Measurements from ENCODE around the gene UBXN10.

UBXN10 gene

GRCh38 chr1:20185834-20186782 is at the start of gene UBXN10, which contains the start of gene PLA2G2C:
TSS of gene UBXN10 (plus strand) at chr1:20186096. CDS start at chr1:20190562, 4,466 bp downstream.
TSS of gene PLA2G2C (minus strand) at chr1:20186518. CDS start at chr1:20177363, 9,155 bp downstream.
- peak within 1 kb of the TSS; percentile 80 to 93 for H3K27ac ChIP-seq (ENCODE audit: low read depth in 2 of 2, low read length in 2 of 2)
- peaks cover 0 to 2% of the 10 kb centered on the region in 2 donors for H3K36me3 ChIP-seq (ENCODE audit: control insufficient read depth in 2 of 2, insufficient read depth in 2 of 2, low read length in 2 of 2)
- peak within 1 kb of the TSS; percentile 54 to 79 for H3K9ac ChIP-seq (ENCODE audit: low read depth in 1 of 2, low read length in 2 of 2)
- peaks cover 20 to 47% of the 10 kb centered on the region in 2 donors for H3K4me1 ChIP-seq (ENCODE audit: control insufficient read depth in 2 of 2, insufficient read depth in 2 of 2, low read length in 2 of 2)
- H3K27me3 ChIP-seq (ENCODE audit: control insufficient read depth in 2 of 2, insufficient read depth in 2 of 2, low read length in 2 of 2): no peaks in the 10 kb centered on the region
- peak within 1 kb of the TSS; percentile 59 to 68 for H3K4me3 ChIP-seq (ENCODE audit: low read length in 2 of 2)
- H3K9me3 ChIP-seq (ENCODE audit: control insufficient read depth in 2 of 2, low read length in 2 of 2): no peaks in the 10 kb centered on the region

GRCh38 chr1:20136249-20136648 is 49.6 kb upstream of the UBXN10 start:
- no peaks in the 10 kb centered on the region for H3K9me3 ChIP-seq (ENCODE audit: control insufficient read depth in 2 of 2, low read length in 2 of 2)
- no peak overlapping the region for H3K4me3 ChIP-seq (ENCODE audit: low read length in 2 of 2)
- no peaks in the 10 kb centered on the region for H3K36me3 ChIP-seq (ENCODE audit: control insufficient read depth in 2 of 2, insufficient read depth in 2 of 2, low read length in 2 of 2)
- no peak overlapping the region for H3K9ac ChIP-seq (ENCODE audit: low read depth in 1 of 2, low read length in 2 of 2)
- H3K27ac ChIP-seq (ENCODE audit: low read depth in 2 of 2, low read length in 2 of 2): no peak overlapping the region
- H3K4me1 ChIP-seq (ENCODE audit: control insufficient read depth in 2 of 2, insufficient read depth in 2 of 2, low read length in 2 of 2): no peaks in the 10 kb centered on the region
- H3K27me3 ChIP-seq (ENCODE audit: control insufficient read depth in 2 of 2, insufficient read depth in 2 of 2, low read length in 2 of 2): no peaks in the 10 kb centered on the region

GRCh38 chr1:20137055-20137454 is 48.8 kb upstream of the UBXN10 start:
- no peaks in the 10 kb centered on the region for H3K9me3 ChIP-seq (ENCODE audit: control insufficient read depth in 2 of 2, low read length in 2 of 2)
- H3K27ac ChIP-seq (ENCODE audit: low read depth in 2 of 2, low read length in 2 of 2): no peak overlapping the region
- H3K9ac ChIP-seq (ENCODE audit: low read depth in 1 of 2, low read length in 2 of 2): no peak overlapping the region
- no peaks in the 10 kb centered on the region for H3K4me1 ChIP-seq (ENCODE audit: control insufficient read depth in 2 of 2, insufficient read depth in 2 of 2, low read length in 2 of 2)
- no peak overlapping the region for H3K4me3 ChIP-seq (ENCODE audit: low read length in 2 of 2)
- H3K27me3 ChIP-seq (ENCODE audit: control insufficient read depth in 2 of 2, insufficient read depth in 2 of 2, low read length in 2 of 2): no peaks in the 10 kb centered on the region
- H3K36me3 ChIP-seq (ENCODE audit: control insufficient read depth in 2 of 2, insufficient read depth in 2 of 2, low read length in 2 of 2): no peaks in the 10 kb centered on the region

- H3K9ac ChIP-seq (ENCODE audit: low read depth in 1 of 2, low read length in 2 of 2): no peak overlapping the region
- H3K4me3 ChIP-seq (ENCODE audit: low read length in 2 of 2): no peak overlapping the region
- H3K27me3 ChIP-seq (ENCODE audit: control insufficient read depth in 2 of 2, insufficient read depth in 2 of 2, low read length in 2 of 2): no peaks in the 10 kb centered on the region
- no peak overlapping the region for H3K27ac ChIP-seq (ENCODE audit: low read depth in 2 of 2, low read length in 2 of 2)
- no peaks in the 10 kb centered on the region for H3K9me3 ChIP-seq (ENCODE audit: control insufficient read depth in 2 of 2, low read length in 2 of 2)
- H3K36me3 ChIP-seq (ENCODE audit: control insufficient read depth in 2 of 2, insufficient read depth in 2 of 2, low read length in 2 of 2): no peaks in the 10 kb centered on the region
- H3K4me1 ChIP-seq (ENCODE audit: control insufficient read depth in 2 of 2, insufficient read depth in 2 of 2, low read length in 2 of 2): no peaks in the 10 kb centered on the region
These were observed 48.3 kb upstream of the UBXN10 start for GRCh38 chr1:20137604-20138003.

GRCh38 chr1:20138346-20138745 is 47.5 kb upstream of the UBXN10 start:
- Histone ChIP-seq H3K27ac (ENCODE audit: low read depth in 2 of 2, low read length in 2 of 2) (no peak overlapping the region), H3K9me3 (ENCODE audit: control insufficient read depth in 2 of 2, low read length in 2 of 2) (no peaks in the 10 kb centered on the region), H3K4me3 (ENCODE audit: low read length in 2 of 2) (no peak overlapping the region), H3K27me3 (ENCODE audit: control insufficient read depth in 2 of 2, insufficient read depth in 2 of 2, low read length in 2 of 2) (no peaks in the 10 kb centered on the region), H3K36me3 (ENCODE audit: control insufficient read depth in 2 of 2, insufficient read depth in 2 of 2, low read length in 2 of 2) (no peaks in the 10 kb centered on the region), H3K4me1 (ENCODE audit: control insufficient read depth in 2 of 2, insufficient read depth in 2 of 2, low read length in 2 of 2) (no peaks in the 10 kb centered on the region), H3K9ac (ENCODE audit: low read depth in 1 of 2, low read length in 2 of 2) (no peak overlapping the region)

GRCh38 chr1:20138961-20139550 is 46.8 kb upstream of the UBXN10 start, which contains the start of gene PLA2G2F:
TSS of gene PLA2G2F (plus strand) at chr1:20139323. CDS start at chr1:20139428, 105 bp downstream.
- H3K9me3 ChIP-seq (ENCODE audit: control insufficient read depth in 2 of 2, low read length in 2 of 2): no peaks in the 10 kb centered on the region
- no peaks in the 10 kb centered on the region for H3K27me3 ChIP-seq (ENCODE audit: control insufficient read depth in 2 of 2, insufficient read depth in 2 of 2, low read length in 2 of 2)
- H3K4me3 ChIP-seq (ENCODE audit: low read length in 2 of 2): no peak within 1 kb of the TSS
- no peaks in the 10 kb centered on the region for H3K4me1 ChIP-seq (ENCODE audit: control insufficient read depth in 2 of 2, insufficient read depth in 2 of 2, low read length in 2 of 2)
- no peak within 1 kb of the TSS for H3K9ac ChIP-seq (ENCODE audit: low read depth in 1 of 2, low read length in 2 of 2)
- H3K27ac ChIP-seq (ENCODE audit: low read depth in 2 of 2, low read length in 2 of 2): no peak within 1 kb of the TSS
- H3K36me3 ChIP-seq (ENCODE audit: control insufficient read depth in 2 of 2, insufficient read depth in 2 of 2, low read length in 2 of 2): no peaks in the 10 kb centered on the region

GRCh38 chr1:20139776-20140612 is 45.9 kb upstream of the UBXN10 start:
- Histone ChIP-seq H3K36me3 (ENCODE audit: control insufficient read depth in 2 of 2, insufficient read depth in 2 of 2, low read length in 2 of 2) (no peaks in the 10 kb centered on the region), H3K27me3 (ENCODE audit: control insufficient read depth in 2 of 2, insufficient read depth in 2 of 2, low read length in 2 of 2) (no peaks in the 10 kb centered on the region), H3K4me1 (ENCODE audit: control insufficient read depth in 2 of 2, insufficient read depth in 2 of 2, low read length in 2 of 2) (no peaks in the 10 kb centered on the region), H3K4me3 (ENCODE audit: low read length in 2 of 2) (no peak overlapping the region), H3K27ac (ENCODE audit: low read depth in 2 of 2, low read length in 2 of 2) (no peak overlapping the region), H3K9me3 (ENCODE audit: control insufficient read depth in 2 of 2, low read length in 2 of 2) (no peaks in the 10 kb centered on the region), H3K9ac (ENCODE audit: low read depth in 1 of 2, low read length in 2 of 2) (no peak overlapping the region)

- no peak overlapping the region for H3K4me3 ChIP-seq (ENCODE audit: low read length in 2 of 2)
- H3K27ac ChIP-seq (ENCODE audit: low read depth in 2 of 2, low read length in 2 of 2): no peak overlapping the region
- H3K9me3 ChIP-seq (ENCODE audit: control insufficient read depth in 2 of 2, low read length in 2 of 2): no peaks in the 10 kb centered on the region
- no peaks in the 10 kb centered on the region for H3K27me3 ChIP-seq (ENCODE audit: control insufficient read depth in 2 of 2, insufficient read depth in 2 of 2, low read length in 2 of 2)
- no peak overlapping the region for H3K9ac ChIP-seq (ENCODE audit: low read depth in 1 of 2, low read length in 2 of 2)
- H3K36me3 ChIP-seq (ENCODE audit: control insufficient read depth in 2 of 2, insufficient read depth in 2 of 2, low read length in 2 of 2): no peaks in the 10 kb centered on the region
- no peaks in the 10 kb centered on the region for H3K4me1 ChIP-seq (ENCODE audit: control insufficient read depth in 2 of 2, insufficient read depth in 2 of 2, low read length in 2 of 2)
These were observed 44.9 kb upstream of the UBXN10 start for GRCh38 chr1:20141001-20141400.

GRCh38 chr1:20141466-20141865 is 44.4 kb upstream of the UBXN10 start:
- H3K27ac ChIP-seq (ENCODE audit: low read depth in 2 of 2, low read length in 2 of 2): no peak overlapping the region
- no peaks in the 10 kb centered on the region for H3K9me3 ChIP-seq (ENCODE audit: control insufficient read depth in 2 of 2, low read length in 2 of 2)
- H3K4me3 ChIP-seq (ENCODE audit: low read length in 2 of 2): no peak overlapping the region
- no peaks in the 10 kb centered on the region for H3K36me3 ChIP-seq (ENCODE audit: control insufficient read depth in 2 of 2, insufficient read depth in 2 of 2, low read length in 2 of 2)
- no peaks in the 10 kb centered on the region for H3K27me3 ChIP-seq (ENCODE audit: control insufficient read depth in 2 of 2, insufficient read depth in 2 of 2, low read length in 2 of 2)
- no peaks in the 10 kb centered on the region for H3K4me1 ChIP-seq (ENCODE audit: control insufficient read depth in 2 of 2, insufficient read depth in 2 of 2, low read length in 2 of 2)
- H3K9ac ChIP-seq (ENCODE audit: low read depth in 1 of 2, low read length in 2 of 2): no peak overlapping the region

Measured in mucosa of rectum (tissue), 2 donors.